NCI-H460 (cell line): Measurements from ENCODE around the gene C3orf22. TPM values are rescaled to one million over a fixed set of nuclear protein-coding genes. Genes with fewer than 3 reads are reported as not detected.

Experiments used
- DNase-seq: peaks from one replicate; pipeline ENCODE4 v3.0.0-alpha.2; 2016; ENCODE audit warnings: low read depth; ENCODE audit errors: extremely low read depth
- small RNA-seq, 2 experiments: library from RNA; depleted of rRNA; stranded (forward); fragments of <200 nt; gene quantifications; one replicate each; pipeline ENCODE3, GENCODE V24; 2014
- total RNA-seq: library from RNA; depleted of rRNA; stranded (reverse); fragments of >200 nt; shearing (Covaris generic); gene quantifications from 2 replicates; pipeline ENCODE4 v1.2.3, GENCODE V29; 2014; rRNA removed

C3orf22 gene
- total RNA-seq, 1 experiment from 2014 or later = not detected

GRCh38 chr3:126516152-126516935 is 42.4 kb downstream of the C3orf22 start:
- no peak for DNase-seq

- DNase-seq = no peak
Measured at GRCh38 chr3:126515066-126515706, 43.5 kb downstream of the C3orf22 start.

DNA sequence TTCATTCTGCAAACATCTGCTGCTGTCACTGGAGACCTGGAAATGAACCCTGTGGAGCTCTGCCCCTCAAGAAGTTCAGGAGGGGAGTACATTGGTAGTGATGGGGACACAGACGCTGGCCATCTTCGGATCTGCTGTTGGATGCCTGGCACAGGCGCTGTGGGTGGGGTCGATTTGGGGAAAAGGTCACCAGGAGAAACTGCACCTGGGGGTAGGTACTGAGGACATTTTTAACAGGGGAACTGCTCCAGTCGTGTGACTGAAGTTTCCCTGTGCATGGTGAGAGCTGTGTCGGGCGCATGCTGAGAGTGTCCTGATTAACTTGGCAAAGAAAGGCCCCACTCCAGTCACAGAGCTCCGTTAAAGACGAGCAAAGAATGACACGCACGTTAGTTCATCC is 44.6 kb downstream of the C3orf22 start:
- no peak for DNase-seq

GRCh38 chr3:126512916-126513650 is 45.6 kb downstream of the C3orf22 start:
- no peak for DNase-seq

GRCh38 chr3:126512026-126512425 is 46.7 kb downstream of the C3orf22 start:
- DNase-seq = no peak

GRCh38 chr3:126511291-126511690 is 47.4 kb downstream of the C3orf22 start:
- no peak for DNase-seq

GRCh38 chr3:126510308-126510910 is 48.3 kb downstream of the C3orf22 start:
- no peak for DNase-seq

DNA sequence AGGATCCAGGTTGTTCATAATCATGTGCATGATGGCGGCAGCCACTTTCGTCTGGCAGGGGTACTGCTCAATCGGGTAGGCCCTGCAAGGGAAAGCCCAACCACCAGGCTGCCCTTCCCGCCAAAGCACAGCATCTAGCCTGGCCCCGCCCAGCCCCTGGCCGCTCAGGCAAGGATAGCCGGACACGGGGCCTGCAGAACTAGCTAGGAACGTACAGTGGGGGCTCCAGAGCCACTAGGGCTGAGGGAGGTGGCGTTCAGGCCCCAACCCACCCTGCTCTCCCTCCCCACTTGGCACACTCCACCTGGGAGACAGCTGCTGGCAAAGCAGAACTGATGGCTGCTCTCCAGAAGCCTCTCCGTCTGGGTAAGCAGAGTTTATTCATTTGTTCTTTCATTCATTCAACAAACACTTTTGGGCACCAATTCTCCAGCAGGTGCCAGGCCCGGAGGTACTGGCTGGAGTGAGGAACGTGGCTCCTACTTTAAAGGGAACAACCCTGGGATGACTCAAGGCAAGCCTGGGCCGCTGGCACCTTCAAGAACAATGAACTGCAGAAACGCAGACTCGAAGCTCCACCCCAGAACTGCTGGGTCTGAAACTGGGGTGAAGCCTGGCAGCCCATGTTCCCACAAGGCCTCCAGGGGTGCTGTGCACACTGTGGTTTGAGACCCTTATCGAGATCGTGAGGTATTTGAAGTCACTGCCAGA is 49.0 kb downstream of the C3orf22 start:
- no peak for DNase-seq

- DNase-seq = no peak
Measured at GRCh38 chr3:126508564-126508964, 50.2 kb downstream of the C3orf22 start.

DNA sequence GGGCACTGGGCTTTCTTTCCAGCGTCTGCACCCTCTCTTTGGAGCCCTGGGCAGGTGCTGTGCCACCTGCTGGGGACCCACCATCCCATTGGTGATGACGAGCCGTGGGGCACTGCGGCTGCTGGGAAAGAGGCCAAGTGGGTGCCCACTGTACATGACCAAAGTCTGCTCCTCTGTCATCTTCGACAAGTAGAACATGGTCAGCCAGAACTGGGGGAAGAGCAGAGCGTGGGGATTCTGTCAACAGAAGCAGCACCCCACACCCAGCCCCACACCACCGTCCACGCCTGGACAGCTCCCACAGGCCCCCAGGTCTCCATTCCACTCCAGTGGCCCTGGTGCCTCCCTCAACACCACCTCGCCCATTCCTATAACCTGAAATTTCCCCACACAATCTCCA is 50.8 kb downstream of the C3orf22 start:
- no peak for DNase-seq

- DNase-seq = no peak
Measured at GRCh38 chr3:126503701-126504100, 55.0 kb downstream of the C3orf22 start.

- DNase-seq = no peak
Measured at GRCh38 chr3:126502656-126503055, 56.1 kb downstream of the C3orf22 start.

DNA sequence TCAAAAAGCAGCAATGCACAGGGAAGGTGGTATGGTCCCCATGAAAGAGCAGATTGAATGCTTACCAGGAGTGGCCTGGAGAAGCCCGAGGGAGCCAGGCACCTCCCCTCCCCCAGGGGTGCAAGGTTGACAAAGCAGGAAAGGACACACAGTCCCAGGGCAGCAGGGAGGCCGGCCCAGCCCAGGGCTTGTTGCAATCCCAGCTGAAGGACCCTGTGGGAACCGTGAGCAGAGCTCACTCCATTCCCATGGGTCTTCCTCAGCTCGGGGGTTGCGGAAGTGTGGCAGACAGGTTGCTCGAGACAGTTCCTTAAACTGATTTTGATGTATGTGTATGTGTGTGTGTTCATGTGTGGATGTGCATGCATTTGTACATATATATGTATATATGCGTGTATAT is 57.0 kb downstream of the C3orf22 start:
- DNase-seq = no peak

DNA sequence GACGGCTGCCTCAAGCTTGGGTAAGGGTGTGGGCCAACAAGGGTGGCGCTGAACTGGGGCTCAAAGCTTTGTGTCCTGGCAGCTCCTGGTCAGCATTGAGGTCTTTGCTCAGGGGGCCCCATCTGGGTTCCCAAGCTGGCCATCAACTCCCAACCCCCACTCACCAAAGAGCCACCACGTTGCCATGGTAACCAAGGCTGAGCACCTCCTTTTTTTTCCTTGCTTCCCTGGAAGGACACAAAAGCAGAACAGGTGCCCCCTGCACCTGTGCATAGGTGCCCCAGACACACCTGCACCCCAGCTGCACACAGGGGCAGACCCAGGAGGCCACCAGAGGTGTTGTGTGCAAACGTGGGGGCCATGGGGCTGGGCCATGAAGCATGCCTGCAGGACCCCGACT is 57.7 kb downstream of the C3orf22 start:
- DNase-seq = no peak

DNA sequence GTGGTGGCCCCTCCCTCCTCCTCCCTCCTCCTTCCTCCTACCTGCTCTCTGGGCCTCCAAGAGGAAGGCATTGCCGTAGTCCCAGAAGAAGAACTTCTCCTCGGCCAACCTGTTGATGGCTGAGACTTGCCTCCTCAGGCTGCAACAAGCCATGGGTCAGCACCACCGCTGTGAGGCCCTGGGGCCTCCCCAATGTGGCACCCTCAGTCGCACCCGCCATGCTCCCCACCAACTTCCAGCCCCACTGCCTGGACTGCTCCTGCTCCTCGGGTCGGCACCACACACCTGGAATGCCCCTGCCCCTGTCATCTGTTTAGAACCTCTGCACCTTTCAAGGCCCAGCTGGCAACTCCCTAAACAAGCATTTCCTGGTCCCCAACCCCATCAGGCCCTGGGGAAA is 58.7 kb downstream of the C3orf22 start:
- DNase-seq = no peak

Small RNA genes within 50 kb of the gene (small RNA-seq; reads per million reads assigned to genes)
- 0 reads per million in 2 experiments for gene RNA5SP138

Other genes with a start within 250 kb of the C3orf22 start
- 1.2 and 1.4 TPM in 2 replicates for gene KLF15, start 201.5 kb downstream of the C3orf22 start, total RNA-seq
- gene CFAP100, start 164.0 kb downstream of the C3orf22 start, total RNA-seq = not detected in 2 replicates
- gene ZXDC, start 83.0 kb downstream of the C3orf22 start, total RNA-seq = 19.5 and 20.6 TPM in 2 replicates
- not detected in 2 replicates for gene UROC1, start 41.2 kb downstream of the C3orf22 start, total RNA-seq
- gene CHST13, start 34.8 kb downstream of the C3orf22 start, total RNA-seq = not detected in 2 replicates
- 4.2 and 5.6 TPM in 2 replicates for gene TXNRD3, start 96.2 kb upstream of the C3orf22 start, total RNA-seq
- 20.7 and 24.2 TPM in 2 replicates for gene CHCHD6, start 145.3 kb upstream of the C3orf22 start, total RNA-seq